K562 (cell line): ENCODE measurements around the gene KDM4C. TPM values are rescaled to one million over a fixed set of nuclear protein-coding genes. Genes with fewer than 3 reads are reported as not detected.

Source experiments
- FOXJ2 ChIP-seq: fragments of 200-800 bp; sonication (Bioruptor generic); IDR thresholded peaks from 2 replicates; pipeline ENCODE4 v1.6.1; 2016; ENCODE audit warnings: missing genetic modification characterization, missing compliant biosample characterization
- MTA2 ChIP-seq: fragments of 450-650 bp; IDR thresholded peaks from 2 replicates; pipeline ENCODE4 v1.6.1; 2016; ENCODE audit warnings: low read depth
- NRF1 ChIP-seq, 2 experiments: fragments of 450-650 bp; IDR thresholded peaks in 1 of 2; conservative IDR thresholded peaks in 1 of 2; 2 replicates each; pipeline ENCODE4 v1.6.1; 2014; ENCODE audit warnings: mild to moderate bottlenecking in 2 of 2
- PYGO2 ChIP-seq: fragments of 450-650 bp; IDR thresholded peaks from 2 replicates; pipeline ENCODE4 v1.6.1; 2016; ENCODE audit warnings: mild to moderate bottlenecking, missing genetic modification characterization, moderate library complexity, missing compliant biosample characterization
- polyA plus RNA-seq, 8 experiments: library from polyadenylated mRNA; depleted of rRNA in 4 of 8; stranded (reverse) in 5 of 8; unstranded in 3 of 8; fragments of >200 nt; fragmentation: Nextera tagmentation in 2 of 8; fragmentation: Illumina TruSeq in 1 of 8; extraction: Ambion mirVana in 2 of 8; extraction: Trizol in 1 of 8; gene quantifications; 2 replicates each; pipeline versions ENCODE4 v1.2.1 to v1.2.3, GENCODE V29; 2011 to 2014; ENCODE audit warnings: inconsistent platforms in 1 of 8, missing spikeins in 1 of 8
- total RNA-seq, 7 experiments: library from RNA; depleted of rRNA in 6 of 7; stranded (reverse); fragments of >200 nt in 6 of 7; fragmentation: Illumina TruSeq in 2 of 7; extraction: Trizol in 2 of 7; gene quantifications; 2 replicates each; pipeline versions ENCODE4 v1.2.1 to v1.2.3, GENCODE V29; 2011 to 2021; ENCODE audit warnings: low replicate concordance in 1 of 7
- TF ChIP-seq, protein P1 (sequence below), 2 experiments: fragments of 450-650 bp; IDR thresholded peaks; 2 replicates each; pipeline ENCODE4 v1.6.1; 2016; ENCODE audit warnings: mild to moderate bottlenecking in 2 of 2, borderline replicate concordance in 1 of 2, low read depth in 1 of 2, moderate library complexity in 1 of 2
- TF ChIP-seq, protein P2 (sequence below), 2 experiments: fragments of 450-650 bp in 1 of 2; sonication (generic) in 1 of 2; formaldehyde crosslinking in 1 of 2; IDR thresholded peaks in 1 of 2; conservative IDR thresholded peaks in 1 of 2; 2 replicates each; pipeline versions ENCODE4 v1.6.1 to v1.8.1; 2016 to 2023; ENCODE audit warnings: mild to moderate bottlenecking in 2 of 2, moderate library complexity in 2 of 2, inconsistent platforms in 1 of 2, missing genetic modification reagents in 1 of 2
- TF ChIP-seq, protein P3 (sequence below): sonication (generic); formaldehyde crosslinking; IDR thresholded peaks from 2 replicates; pipeline ENCODE4 v1.8.0; 2022; ENCODE audit warnings: missing genetic modification reagents, mild to moderate bottlenecking, borderline replicate concordance
- TF ChIP-seq, protein P4 (sequence below): fragments of 250-450 bp; sonication (Bioruptor Pico); IDR thresholded peaks from 2 replicates; pipeline ENCODE4 v1.9.0; 2021; ENCODE audit warnings: mild to moderate bottlenecking

The KDM4C gene
- total and polyA plus RNA-seq, 9 of the 15 experiments (the other 6 are each of a cell fraction or from before 2014, with no cell fraction given) = 5.4 to 17.0 (median 12.6) TPM

DNA sequence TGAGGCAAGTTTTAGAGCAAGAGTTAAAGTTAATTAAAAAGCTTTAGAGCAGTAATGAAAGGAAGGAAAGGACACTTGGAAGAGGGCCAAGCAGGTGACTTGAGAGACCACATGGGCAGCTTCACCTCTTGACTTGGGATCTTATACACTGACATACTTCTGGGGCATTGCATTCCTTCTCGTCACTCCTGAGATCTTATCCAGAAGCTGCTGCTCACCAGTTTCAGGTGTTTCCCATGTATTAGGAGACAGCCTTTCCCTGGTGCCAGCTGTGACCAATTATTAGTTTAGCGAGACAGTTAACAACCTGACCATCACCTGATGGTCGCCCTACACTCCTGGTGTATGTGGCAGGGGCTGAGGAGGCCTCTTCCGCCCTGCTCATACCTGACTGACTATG, 382.1 kb downstream of the KDM4C start (continued):
- TF ChIP-seq, protein P1, sequence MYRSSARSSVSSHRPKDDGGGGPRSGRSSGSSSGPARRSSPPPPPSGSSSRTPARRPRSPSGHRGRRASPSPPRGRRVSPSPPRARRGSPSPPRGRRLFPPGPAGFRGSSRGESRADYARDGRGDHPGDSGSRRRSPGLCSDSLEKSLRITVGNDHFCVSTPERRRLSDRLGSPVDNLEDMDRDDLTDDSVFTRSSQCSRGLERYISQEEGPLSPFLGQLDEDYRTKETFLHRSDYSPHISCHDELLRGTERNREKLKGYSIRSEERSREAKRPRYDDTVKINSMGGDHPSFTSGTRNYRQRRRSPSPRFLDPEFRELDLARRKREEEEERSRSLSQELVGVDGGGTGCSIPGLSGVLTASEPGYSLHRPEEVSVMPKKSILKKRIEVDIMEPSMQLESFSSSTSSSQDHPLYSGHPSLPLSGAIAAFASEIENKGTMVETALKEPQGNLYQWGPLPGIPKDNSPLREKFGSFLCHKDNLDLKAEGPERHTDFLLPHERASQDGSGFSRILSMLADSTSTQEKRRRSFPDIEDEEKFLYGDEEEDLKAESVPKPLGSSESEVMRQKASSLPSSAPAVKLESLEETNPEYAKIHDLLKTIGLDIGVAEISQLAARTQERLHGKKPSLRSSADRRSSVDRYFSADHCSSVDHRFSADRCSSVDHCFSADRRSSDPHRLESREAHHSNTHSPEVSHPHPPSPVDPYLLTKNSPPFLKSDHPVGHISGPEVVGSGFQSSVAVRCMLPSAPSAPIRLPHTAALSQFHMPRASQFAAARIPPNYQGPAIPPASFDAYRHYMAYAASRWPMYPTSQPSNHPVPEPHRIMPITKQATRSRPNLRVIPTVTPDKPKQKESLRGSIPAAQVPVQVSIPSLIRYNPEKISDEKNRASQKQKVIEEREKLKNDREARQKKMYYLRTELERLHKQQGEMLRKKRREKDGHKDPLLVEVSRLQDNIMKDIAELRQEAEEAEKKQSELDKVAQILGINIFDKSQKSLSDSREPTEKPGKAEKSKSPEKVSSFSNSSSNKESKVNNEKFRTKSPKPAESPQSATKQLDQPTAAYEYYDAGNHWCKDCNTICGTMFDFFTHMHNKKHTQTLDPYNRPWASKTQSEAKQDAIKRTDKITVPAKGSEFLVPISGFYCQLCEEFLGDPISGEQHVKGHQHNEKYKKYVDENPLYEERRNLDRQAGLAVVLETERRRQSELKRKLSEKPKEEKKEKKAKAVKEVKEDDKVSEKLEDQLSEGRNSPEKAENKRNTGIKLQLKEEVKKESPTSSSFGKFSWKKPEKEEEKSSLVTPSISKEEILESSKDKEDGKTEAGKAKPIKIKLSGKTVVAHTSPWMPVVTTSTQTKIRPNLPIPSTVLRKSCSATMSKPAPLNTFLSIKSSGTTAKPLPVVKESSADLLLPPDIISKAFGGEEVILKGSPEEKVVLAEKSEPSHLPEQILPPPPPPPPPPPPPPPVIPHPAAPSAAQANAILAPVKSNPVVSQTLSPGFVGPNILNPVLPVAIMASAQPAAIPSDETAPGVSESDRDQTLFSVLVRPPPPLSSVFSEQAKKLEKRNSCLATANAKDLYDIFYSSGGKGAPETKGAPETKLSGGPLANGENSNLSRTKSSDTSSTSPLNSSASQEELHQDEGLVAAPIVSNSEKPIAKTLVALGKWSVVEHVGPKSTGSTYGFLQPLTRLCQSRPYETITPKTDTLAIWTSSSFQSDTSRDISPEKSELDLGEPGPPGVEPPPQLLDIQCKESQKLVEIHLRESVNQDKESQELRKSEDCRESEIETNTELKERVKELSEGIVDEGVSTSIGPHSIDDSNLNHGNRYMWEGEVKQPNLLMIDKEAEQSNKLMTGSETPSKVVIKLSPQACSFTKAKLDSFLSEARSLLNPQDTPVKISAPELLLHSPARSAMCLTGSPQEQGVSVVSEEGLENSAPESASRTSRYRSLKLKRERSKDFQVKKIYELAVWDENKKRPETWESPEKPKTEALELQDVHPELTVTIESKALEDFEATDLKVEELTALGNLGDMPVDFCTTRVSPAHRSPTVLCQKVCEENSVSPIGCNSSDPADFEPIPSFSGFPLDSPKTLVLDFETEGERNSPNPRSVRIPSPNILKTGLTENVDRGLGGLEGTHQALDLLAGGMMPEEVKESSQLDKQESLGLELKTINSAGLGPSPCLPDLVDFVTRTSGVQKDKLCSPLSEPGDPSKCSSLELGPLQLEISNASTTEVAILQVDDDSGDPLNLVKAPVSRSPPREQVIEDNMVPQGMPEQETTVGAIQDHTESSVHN (IDR thresholded peaks at IDR 0.05; ENCODE audit: borderline replicate concordance in 1 of 2, low read depth in 1 of 2) = no peak
- no peak for TF ChIP-seq MTA2
- TF ChIP-seq NRF1 (conservative IDR thresholded peaks at IDR 0.05 in 1 of 2, IDR thresholded peaks at IDR 0.05 in 1 of 2) = no peak
- TF ChIP-seq, protein P2, sequence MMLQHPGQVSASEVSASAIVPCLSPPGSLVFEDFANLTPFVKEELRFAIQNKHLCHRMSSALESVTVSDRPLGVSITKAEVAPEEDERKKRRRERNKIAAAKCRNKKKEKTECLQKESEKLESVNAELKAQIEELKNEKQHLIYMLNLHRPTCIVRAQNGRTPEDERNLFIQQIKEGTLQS (IDR thresholded peaks at IDR 0.05) = no peak
- TF ChIP-seq, protein P2 (CRISPR knock-in tag; conservative IDR thresholded peaks at IDR 0.05) = no peak
- TF ChIP-seq PYGO2 (tag) = no peak
- TF ChIP-seq, protein P3, sequence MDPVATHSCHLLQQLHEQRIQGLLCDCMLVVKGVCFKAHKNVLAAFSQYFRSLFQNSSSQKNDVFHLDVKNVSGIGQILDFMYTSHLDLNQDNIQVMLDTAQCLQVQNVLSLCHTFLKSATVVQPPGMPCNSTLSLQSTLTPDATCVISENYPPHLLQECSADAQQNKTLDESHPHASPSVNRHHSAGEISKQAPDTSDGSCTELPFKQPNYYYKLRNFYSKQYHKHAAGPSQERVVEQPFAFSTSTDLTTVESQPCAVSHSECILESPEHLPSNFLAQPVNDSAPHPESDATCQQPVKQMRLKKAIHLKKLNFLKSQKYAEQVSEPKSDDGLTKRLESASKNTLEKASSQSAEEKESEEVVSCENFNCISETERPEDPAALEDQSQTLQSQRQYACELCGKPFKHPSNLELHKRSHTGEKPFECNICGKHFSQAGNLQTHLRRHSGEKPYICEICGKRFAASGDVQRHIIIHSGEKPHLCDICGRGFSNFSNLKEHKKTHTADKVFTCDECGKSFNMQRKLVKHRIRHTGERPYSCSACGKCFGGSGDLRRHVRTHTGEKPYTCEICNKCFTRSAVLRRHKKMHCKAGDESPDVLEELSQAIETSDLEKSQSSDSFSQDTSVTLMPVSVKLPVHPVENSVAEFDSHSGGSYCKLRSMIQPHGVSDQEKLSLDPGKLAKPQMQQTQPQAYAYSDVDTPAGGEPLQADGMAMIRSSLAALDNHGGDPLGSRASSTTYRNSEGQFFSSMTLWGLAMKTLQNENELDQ (CRISPR knock-in tag) = no peak
- no peak for TF ChIP-seq FOXJ2 (tag)
- TF ChIP-seq, protein P4, sequence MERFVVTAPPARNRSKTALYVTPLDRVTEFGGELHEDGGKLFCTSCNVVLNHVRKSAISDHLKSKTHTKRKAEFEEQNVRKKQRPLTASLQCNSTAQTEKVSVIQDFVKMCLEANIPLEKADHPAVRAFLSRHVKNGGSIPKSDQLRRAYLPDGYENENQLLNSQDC (CRISPR knock-in tag) = no peak
- TF ChIP-seq, all 486 proteins: peak for 0
